SK-MEL-5 (cell line): ENCODE results near the gene CYP2F1. TPM values are rescaled to one million over a fixed set of nuclear protein-coding genes. Genes with fewer than 3 reads are reported as not detected.
"Not testable (repeated sequence)": the region's sequence is repeated elsewhere in the genome, so short reads cannot be mapped to it uniquely, and the experiment has no call there.

ENCODE experiments used
- DNase-seq: peaks from one replicate; pipeline ENCODE4 v3.0.0-alpha.2; 2016; ENCODE audit warnings: low read depth, low spot score
- in situ Hi-C: cut with HindIII; loops from 2 replicates; pipeline ENCODE4 v1.10.0; 2016; ENCODE audit warnings: low sequenced_read_pairs, high pct_unique_total_duplicates, low pct_unique_long_range_greater_than_20kb
- polyA plus RNA-seq, 2 experiments: library from polyadenylated mRNA; depleted of rRNA; stranded (reverse); fragments of >200 nt; gene quantifications; 2 replicates each; pipeline ENCODE4 v1.2.3, GENCODE V29; 2015
- total RNA-seq: library from RNA; depleted of rRNA; stranded (reverse); fragments of >200 nt; shearing (Covaris generic); gene quantifications from 2 replicates; pipeline ENCODE4 v1.2.3, GENCODE V29; 2014; rRNA removed

Gene CYP2F1
- not detected in 2 replicates for total RNA-seq
- polyA plus RNA-seq (2015; cell fraction: cytosol; rRNA removed), result not detected in 2 replicates
- polyA plus RNA-seq (2015; cell fraction: nucleus; rRNA removed), result not detected in 2 replicates

- no peak for DNase-seq
Measured at GRCh38 chr19:41114132-41114531, at the start of gene CYP2F1. TSS of gene CYP2F1 (plus strand) at chr19:41114432. CDS start at chr19:41116189, 1,757 bp downstream.

GRCh38 chr19:41064974-41065569 lies 49.2 kb upstream of the CYP2F1 start:
- peak; percentile 67 for DNase-seq
- in situ Hi-C loops, result no loop called here

More at GRCh38 chr19:41114132-41114531, at the start of gene CYP2F1:
- in situ Hi-C loops, result no loop called here

- in situ Hi-C loops, result no loop called here
Measured at GRCh38 chr19:41076286-41076685, 37.9 kb upstream of the CYP2F1 start.

GRCh38 chr19:41083516-41083915 lies 30.7 kb upstream of the CYP2F1 start:
- DNase-seq, result no peak
- in situ Hi-C loops, result no loop called here

More at GRCh38 chr19:41076286-41076685, 37.9 kb upstream of the CYP2F1 start:
- no peak for DNase-seq

GRCh38 chr19:41085748-41086415 lies 28.4 kb upstream of the CYP2F1 start:
- in situ Hi-C loops, result no loop called here
- no peak for DNase-seq

GRCh38 chr19:41088151-41088550 lies 26.1 kb upstream of the CYP2F1 start, which contains the start of gene CYP2A13:
TSS of gene CYP2A13 (plus strand) at chr19:41088451. CDS start at chr19:41088472, 21 bp downstream.
- no peak for DNase-seq
- in situ Hi-C loops, result no loop called here

GRCh38 chr19:41089959-41090358 lies 24.3 kb upstream of the CYP2F1 start:
- no peak for DNase-seq
- in situ Hi-C loops, result no loop called here

GRCh38 chr19:41095703-41096102 lies 18.5 kb upstream of the CYP2F1 start:
- in situ Hi-C loops, result no loop called here
- DNase-seq, result no peak

GRCh38 chr19:41096353-41096752 lies 17.9 kb upstream of the CYP2F1 start:
- in situ Hi-C loops, result no loop called here
- no peak for DNase-seq

GRCh38 chr19:41097302-41097701 lies 16.9 kb upstream of the CYP2F1 start:
- in situ Hi-C loops, result no loop called here
- no peak for DNase-seq

- in situ Hi-C loops, result no loop called here
- DNase-seq, result no peak
Measured at GRCh38 chr19:41098762-41099161, 15.5 kb upstream of the CYP2F1 start.

- DNase-seq, in situ Hi-C loops: not testable (repeated sequence)
Measured at GRCh38 chr19:41102210-41102609, 12.0 kb upstream of the CYP2F1 start.

GRCh38 chr19:41106177-41106576 lies 8.1 kb upstream of the CYP2F1 start:
- in situ Hi-C loops, result no loop called here
- DNase-seq, result no peak

GRCh38 chr19:41111296-41111695 lies 2.9 kb upstream of the CYP2F1 start:
- DNase-seq, result no peak
- in situ Hi-C loops, result no loop called here

GRCh38 chr19:41111750-41112295 lies 2.4 kb upstream of the CYP2F1 start:
- DNase-seq, result no peak
- in situ Hi-C loops, result no loop called here

- in situ Hi-C loops, result no loop called here
- DNase-seq, result no peak
Measured at GRCh38 chr19:41112728-41113290, 1.4 kb upstream of the CYP2F1 start.

GRCh38 chr19:41116261-41116660 lies 2.0 kb downstream of the CYP2F1 start:
- no peak for DNase-seq
- in situ Hi-C loops, result no loop called here
